Fibroblast of skin of abdomen (primary cell): ENCODE data around the gene SGSM1. TPM values are rescaled to one million over a fixed set of nuclear protein-coding genes. Genes with fewer than 3 reads are reported as not detected.

Source experiments
- DNase-seq: peaks from one replicate; pipeline ENCODE4 v3.0.0-alpha.2; 2013
- polyA plus RNA-seq, 2 experiments: library from polyadenylated mRNA; unstranded; fragments of 120-200 nt; gene quantifications; one replicate each; pipeline ENCODE4 v1.2.1, GENCODE V29; 2013; ENCODE audit not compliant: insufficient read length in 2 of 2

SGSM1 gene
- not detected for polyA plus RNA-seq (2013, experiment 1 of 2; ENCODE audit: insufficient read length)
- polyA plus RNA-seq (2013, experiment 2 of 2; ENCODE audit: insufficient read length): not detected

- peak; percentile 17 for DNase-seq
Measured at GRCh38 chr22:24805790-24806662, at the start of gene SGSM1. SGSM1 (plus strand) TSS chr22:24806211; CDS start chr22:24806326, 115 bp downstream.

- peak; percentile 29 for DNase-seq
Measured at GRCh38 chr22:24758164-24758799, 47.7 kb upstream of the SGSM1 start.

- DNase-seq: no peak
Measured at GRCh38 chr22:24759765-24760164, 46.2 kb upstream of the SGSM1 start.

GRCh38 chr22:24760708-24761306, 45.2 kb upstream of the SGSM1 start:
- DNase-seq: no peak

GRCh38 chr22:24761888-24762675, 43.9 kb upstream of the SGSM1 start:
- no peak for DNase-seq

GRCh38 chr22:24763872-24764485, 42.0 kb upstream of the SGSM1 start:
- DNase-seq: no peak

GRCh38 chr22:24765166-24765565, 40.8 kb upstream of the SGSM1 start:
- no peak for DNase-seq

GRCh38 chr22:24768537-24769374, 37.3 kb upstream of the SGSM1 start:
- peak; percentile 40 for DNase-seq

- DNase-seq: peak; percentile 22
Measured at GRCh38 chr22:24772493-24773220, 33.4 kb upstream of the SGSM1 start.

- DNase-seq: no peak
Measured at GRCh38 chr22:24775769-24776492, 30.1 kb upstream of the SGSM1 start.

GRCh38 chr22:24776525-24776924, 29.5 kb upstream of the SGSM1 start:
- no peak for DNase-seq

GRCh38 chr22:24789516-24789915, 16.5 kb upstream of the SGSM1 start:
- DNase-seq: no peak

GRCh38 chr22:24791362-24791761, 14.6 kb upstream of the SGSM1 start:
- no peak for DNase-seq

- DNase-seq: no peak
Measured at GRCh38 chr22:24796056-24796455, 10.0 kb upstream of the SGSM1 start.

GRCh38 chr22:24796860-24797259, 9.2 kb upstream of the SGSM1 start:
- no peak for DNase-seq

GRCh38 chr22:24801901-24802465, 4.0 kb upstream of the SGSM1 start:
- no peak for DNase-seq

- peak; percentile 10 for DNase-seq
Measured at GRCh38 chr22:24803064-24803542, 2.9 kb upstream of the SGSM1 start.

- no peak for DNase-seq
Measured at GRCh38 chr22:24806663-24807001, 621 bp downstream of the SGSM1 start.

- DNase-seq: peak; percentile 5
Measured at GRCh38 chr22:24807284-24807950, 1.4 kb downstream of the SGSM1 start.
